Measurements from ENCODE around the gene PABPN1L. TPM values are rescaled to one million over a fixed set of nuclear protein-coding genes. Genes with fewer than 3 reads are reported as not detected.
A peak's percentile ranks its signal among the peaks of the same experiment; 100 is the strongest.

The PABPN1L gene
- total RNA-seq, 1 experiment from 2014 or later: 0.57 TPM

DNA sequence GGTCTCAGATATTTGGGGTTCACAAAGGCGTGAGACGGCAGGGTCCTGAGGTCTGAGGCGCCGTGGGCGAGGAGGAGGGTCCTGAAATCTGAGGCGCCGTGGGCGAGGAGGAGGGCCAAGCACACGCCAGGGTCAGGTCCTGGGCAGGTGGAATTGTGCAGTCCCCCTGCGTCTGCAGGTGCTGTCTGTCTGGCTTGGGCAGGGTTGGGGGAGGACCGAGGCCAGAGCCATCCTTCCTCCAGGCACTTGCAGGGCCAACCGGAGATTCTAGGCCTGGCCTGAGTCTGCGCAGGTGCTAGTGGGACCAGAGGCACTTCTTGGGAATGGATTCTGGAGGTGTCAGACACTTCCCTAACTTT is 52.3 kb downstream of the PABPN1L start:
- ATAC-seq (no peak), DNase-seq (ENCODE audit: low read depth, low spot score) (no peak)
- H3K4me1 ChIP-seq (ENCODE audit: control insufficient read depth in 1 of 2, insufficient read depth in 2 of 2, low read length in 2 of 2): peaks cover 22 to 50% of the 10 kb centered on the region in 2 experiments
- H3K9me3 ChIP-seq (ENCODE audit: control insufficient read depth in 1 of 2, insufficient read depth in 1 of 2, low read depth in 1 of 2, low read length in 2 of 2): no peaks in the 10 kb centered on the region
- peak overlapping the region; percentile 94; the same call in 1 of the 2 replicates for H3K4me2 ChIP-seq (ENCODE audit: low read length)
- no peaks in the 10 kb centered on the region for H3K9me2 ChIP-seq (ENCODE audit: insufficient read depth)
- no peak overlapping the region for H2AFZ ChIP-seq (ENCODE audit: low read depth, low read length, poor library complexity, severe bottlenecking)
- peaks cover 21% of the 10 kb centered on the region for H3K79me2 ChIP-seq (ENCODE audit: insufficient read depth, low read length)
- no peak overlapping the region for H3K4me3 ChIP-seq (replicated peaks in 1 of 2; ENCODE audit: low read depth in 1 of 2, low read length in 2 of 2)
- TF ChIP-seq EGR1 (IDR thresholded peaks at IDR 0.05; ENCODE audit: low read depth) (no peak), REST (IDR thresholded peaks at IDR 0.05; ENCODE audit: low read depth) (no peak), TCF7L2 (IDR thresholded peaks at IDR 0.05; ENCODE audit: borderline replicate concordance, extremely low read depth, insufficient read depth, insufficient read length) (no peak), ELF1 (IDR thresholded peaks at IDR 0.05; ENCODE audit: borderline replicate concordance, low read depth) (no peak), CTCF (IDR thresholded peaks at IDR 0.05 in 2 of 3, conservative IDR thresholded peaks at IDR 0.05 in 1 of 3; ENCODE audit: borderline replicate concordance in 1 of 3, insufficient read depth in 1 of 3, low read depth in 2 of 3, low read length in 2 of 3) (no peak), ATF3 (IDR thresholded peaks at IDR 0.05) (no peak), SP1 (IDR thresholded peaks at IDR 0.05; ENCODE audit: low read depth) (no peak), EZH2 (IDR thresholded peaks at IDR 0.05) (no peak), EZH2phosphoT487 (IDR thresholded peaks at IDR 0.05; ENCODE audit: borderline replicate concordance) (no peak), JUND (IDR thresholded peaks at IDR 0.05) (no peak), POLR2AphosphoS5 (IDR thresholded peaks at IDR 0.05; ENCODE audit: low read depth, low read length) (no peak)
- TF ChIP-seq, protein P1, sequence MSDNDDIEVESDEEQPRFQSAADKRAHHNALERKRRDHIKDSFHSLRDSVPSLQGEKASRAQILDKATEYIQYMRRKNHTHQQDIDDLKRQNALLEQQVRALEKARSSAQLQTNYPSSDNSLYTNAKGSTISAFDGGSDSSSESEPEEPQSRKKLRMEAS (IDR thresholded peaks at IDR 0.05): no peak
- TF ChIP-seq, protein P2, sequence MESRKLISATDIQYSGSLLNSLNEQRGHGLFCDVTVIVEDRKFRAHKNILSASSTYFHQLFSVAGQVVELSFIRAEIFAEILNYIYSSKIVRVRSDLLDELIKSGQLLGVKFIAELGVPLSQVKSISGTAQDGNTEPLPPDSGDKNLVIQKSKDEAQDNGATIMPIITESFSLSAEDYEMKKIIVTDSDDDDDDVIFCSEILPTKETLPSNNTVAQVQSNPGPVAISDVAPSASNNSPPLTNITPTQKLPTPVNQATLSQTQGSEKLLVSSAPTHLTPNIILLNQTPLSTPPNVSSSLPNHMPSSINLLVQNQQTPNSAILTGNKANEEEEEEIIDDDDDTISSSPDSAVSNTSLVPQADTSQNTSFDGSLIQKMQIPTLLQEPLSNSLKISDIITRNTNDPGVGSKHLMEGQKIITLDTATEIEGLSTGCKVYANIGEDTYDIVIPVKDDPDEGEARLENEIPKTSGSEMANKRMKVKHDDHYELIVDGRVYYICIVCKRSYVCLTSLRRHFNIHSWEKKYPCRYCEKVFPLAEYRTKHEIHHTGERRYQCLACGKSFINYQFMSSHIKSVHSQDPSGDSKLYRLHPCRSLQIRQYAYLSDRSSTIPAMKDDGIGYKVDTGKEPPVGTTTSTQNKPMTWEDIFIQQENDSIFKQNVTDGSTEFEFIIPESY (IDR thresholded peaks at IDR 0.05; ENCODE audit: extremely low read depth, insufficient replicate concordance, low read length): no peak
- intact Hi-C loops (cut with micrococcal nuclease): loop anchor here (10.0 kb wide), 2 partner anchors 241 to 751 kb away; partner anchors contain the start of gene RPL13
- peak overlapping the region; percentile 100; the same call in 1 of the 2 replicates for H3K27ac ChIP-seq (ENCODE audit: low read depth, low read length)
- peaks cover 0 to 16% of the 10 kb centered on the region in 2 experiments; a peak in 1 of 4 replicates for H3K36me3 ChIP-seq (ENCODE audit: control insufficient read depth in 1 of 2, insufficient read depth in 2 of 2, low read length in 2 of 2)
- H3K27me3 ChIP-seq (ENCODE audit: insufficient read depth, low read length): no peaks in the 10 kb centered on the region
- POLR2A ChIA-PET: no interaction called here
- RAD21 ChIA-PET (ENCODE audit: low non-redundant PET in 1 of 2, low total read pairs in 2 of 2, uncharacterized antibody in 2 of 2, unreplicated experiment in 2 of 2): no interaction called here
- no peak overlapping the region for H3K9ac ChIP-seq (ENCODE audit: low read length)
- no peaks in the 10 kb centered on the region; the same call in 1 of the 2 replicates for H4K20me1 ChIP-seq (ENCODE audit: insufficient read depth)
- no TSS peak for BruUV-seq (replicated peaks)
- CTCF ChIA-PET: interaction anchor here (3.9 kb wide), 1 partner anchor 353 kb away, joined by 16 read pairs; no protein-coding TSS in a partner anchor

Data from HCT116 (cell line).